Adrenal gland (tissue), 5 donors: Measurements from ENCODE around the gene COL18A1.

Experiments
- POLR2A ChIP-seq, 2 donors: fragments of 450-650 bp; IDR thresholded peaks; one replicate each; pipeline ENCODE4 v1.6.1; 2017; ENCODE audit warnings: antibody characterized with exemption in 2 of 2, mild to moderate bottlenecking in 2 of 2, moderate library complexity in 1 of 2
- TF ChIP-seq, protein P1 (sequence below), 6 experiments: fragments of 450-650 bp in 4 of 6; fragments of 200-600 bp in 2 of 6; sonication (generic) in 1 of 6; IDR thresholded peaks; 1 replicate in 5 of 6; 2 replicates in 1 of 6; pipeline versions ENCODE4 v1.5.1 to v1.8.0; 2016 to 2021; ENCODE audit warnings: antibody characterized with exemption in 6 of 6, mild to moderate bottlenecking in 2 of 6, moderate library complexity in 1 of 6
- donor health status: DM: no; HTN: no; CAD: no.

DNA sequence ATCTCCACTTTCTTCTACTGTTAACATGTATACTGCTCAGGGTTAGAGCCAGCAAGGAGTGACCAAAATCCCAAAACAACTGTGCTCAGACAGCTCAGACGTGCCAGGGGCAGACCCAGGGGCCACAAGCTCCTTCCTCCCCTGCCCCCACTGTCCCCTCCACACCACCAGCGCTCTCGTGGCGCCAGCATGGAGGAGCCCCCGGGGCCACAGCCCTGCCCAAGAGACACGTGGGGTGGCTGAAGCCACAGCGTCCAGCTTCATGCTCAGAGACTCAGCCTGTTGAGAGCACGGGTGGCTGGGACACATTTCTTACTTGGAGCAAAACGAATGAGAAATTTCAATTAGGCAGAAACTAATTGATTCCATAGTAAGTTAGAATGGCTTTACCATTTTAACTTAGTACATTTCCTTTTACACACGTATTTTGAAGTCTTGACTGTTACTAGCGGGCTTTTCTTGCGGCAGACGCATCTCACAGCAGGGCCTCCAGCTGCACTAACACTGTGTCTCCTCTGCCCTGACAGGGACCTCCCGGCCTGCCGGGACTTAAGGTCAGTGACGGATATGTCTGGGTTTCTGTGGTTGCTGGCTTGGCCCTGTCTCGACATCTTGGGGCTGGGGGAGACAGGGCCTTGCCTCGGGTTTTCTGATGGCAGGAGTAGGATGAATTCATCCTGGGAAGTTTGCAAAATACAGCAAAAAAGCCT lies 83.1 kb downstream of the COL18A1 start:
- TF ChIP-seq, protein P1, sequence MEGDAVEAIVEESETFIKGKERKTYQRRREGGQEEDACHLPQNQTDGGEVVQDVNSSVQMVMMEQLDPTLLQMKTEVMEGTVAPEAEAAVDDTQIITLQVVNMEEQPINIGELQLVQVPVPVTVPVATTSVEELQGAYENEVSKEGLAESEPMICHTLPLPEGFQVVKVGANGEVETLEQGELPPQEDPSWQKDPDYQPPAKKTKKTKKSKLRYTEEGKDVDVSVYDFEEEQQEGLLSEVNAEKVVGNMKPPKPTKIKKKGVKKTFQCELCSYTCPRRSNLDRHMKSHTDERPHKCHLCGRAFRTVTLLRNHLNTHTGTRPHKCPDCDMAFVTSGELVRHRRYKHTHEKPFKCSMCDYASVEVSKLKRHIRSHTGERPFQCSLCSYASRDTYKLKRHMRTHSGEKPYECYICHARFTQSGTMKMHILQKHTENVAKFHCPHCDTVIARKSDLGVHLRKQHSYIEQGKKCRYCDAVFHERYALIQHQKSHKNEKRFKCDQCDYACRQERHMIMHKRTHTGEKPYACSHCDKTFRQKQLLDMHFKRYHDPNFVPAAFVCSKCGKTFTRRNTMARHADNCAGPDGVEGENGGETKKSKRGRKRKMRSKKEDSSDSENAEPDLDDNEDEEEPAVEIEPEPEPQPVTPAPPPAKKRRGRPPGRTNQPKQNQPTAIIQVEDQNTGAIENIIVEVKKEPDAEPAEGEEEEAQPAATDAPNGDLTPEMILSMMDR (IDR thresholded peaks at IDR 0.05) = no peak
- TF ChIP-seq POLR2A (IDR thresholded peaks at IDR 0.05) = no peak
